Cardiac muscle cell (in vitro differentiated cells and primary cell): ENCODE measurements around the gene RNF217. TPM values are rescaled to one million over a fixed set of nuclear protein-coding genes. Genes with fewer than 3 reads are reported as not detected.
A peak's percentile ranks its signal among the peaks of the same experiment; 100 is the strongest.

Source experiments
- DNase-seq, 2 donors: peaks; one replicate each; pipeline versions ENCODE4 v3.0.0 to v3.0.0-alpha.2; 2010 to 2017; ENCODE audit warnings: low read depth in 1 of 2, low spot score in 1 of 2
- H3K27ac ChIP-seq: fragments of 200-600 bp; sonication (generic); 2 replicates; pipeline ENCODE4 v1.5.1; 2016
- H3K27me3 ChIP-seq: fragments of 200-600 bp; sonication (generic); 2 replicates; pipeline ENCODE4 v1.6.0; 2016; ENCODE audit warnings: control low read depth
- H3K36me3 ChIP-seq: fragments of 200-600 bp; sonication (generic); 2 replicates; pipeline ENCODE4 v1.5.1; 2016; ENCODE audit warnings: control low read depth
- H3K4me1 ChIP-seq: fragments of 200-600 bp; sonication (generic); 2 replicates; pipeline ENCODE4 v1.8.1; 2017; ENCODE audit warnings: low read depth, mild to moderate bottlenecking, mixed run types
- H3K4me3 ChIP-seq: fragments of 200-600 bp; sonication (generic); 2 replicates; pipeline ENCODE4 v1.5.1; 2016; ENCODE audit warnings: mild to moderate bottlenecking
- H3K9me3 ChIP-seq: fragments of 200-600 bp; sonication (generic); 2 replicates; pipeline ENCODE4 v1.5.1; 2017; ENCODE audit warnings: low read depth, mild to moderate bottlenecking, control low read depth
- polyA plus RNA-seq: library from polyadenylated mRNA; unstranded; fragments of >200 nt; fragmentation: Nextera tagmentation; extraction: Ambion mirVana; gene quantifications from 2 replicates; pipeline ENCODE4 v1.2.1, GENCODE V29; 2016
- total RNA-seq: library from RNA; depleted of rRNA; stranded (reverse); fragments of >200 nt; gene quantifications from 2 replicates; pipeline ENCODE4 v1.2.3, GENCODE V29; 2016
- TF ChIP-seq, protein P1 (sequence below): IDR thresholded peaks from 2 replicates; pipeline ENCODE4 v1.5.1; 2012; ENCODE audit warnings: low read depth, mild to moderate bottlenecking, low read length

RNF217 gene
- total and polyA plus RNA-seq, 2 experiments from 2014 or later, result 9.4 to 27.1 TPM

DNA sequence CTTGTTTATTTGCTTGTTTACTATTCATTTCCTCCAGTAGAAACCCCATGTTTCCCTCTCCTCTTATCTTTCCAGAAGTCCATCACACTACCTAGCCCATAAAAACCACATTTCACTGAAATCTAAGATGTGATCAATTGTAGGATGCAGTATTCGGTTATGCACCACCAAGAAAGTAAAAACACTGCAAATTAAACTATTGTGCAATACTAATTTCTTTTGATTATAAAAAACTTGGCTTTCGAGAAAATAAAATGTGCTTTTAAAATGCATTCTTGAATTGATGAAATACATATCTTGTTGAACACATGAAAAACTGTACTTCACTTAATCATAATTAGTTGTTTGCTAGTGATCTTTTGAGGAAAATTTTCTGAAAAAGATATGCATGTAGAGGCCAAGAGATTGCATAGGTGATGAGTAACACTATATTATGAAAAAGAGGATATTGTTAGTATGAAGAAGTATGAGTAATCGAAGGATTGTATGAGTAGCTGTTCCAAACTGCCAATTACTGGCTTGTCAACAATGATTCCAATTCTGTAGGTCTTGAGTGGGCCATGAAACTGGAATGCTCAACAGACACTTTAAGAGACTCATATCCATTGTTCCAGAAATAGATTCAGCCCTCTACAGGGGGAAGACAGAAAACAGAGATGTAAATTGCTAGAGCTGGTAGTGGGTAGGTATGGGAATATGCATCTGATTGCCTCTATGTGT lies 79.7 kb downstream of the RNF217 start:
- Histone ChIP-seq H3K27me3 (no peaks in the 10 kb centered on the region), H3K4me1 (peaks cover 22% of the 10 kb centered on the region), H3K27ac (peak overlapping the region; percentile 24), H3K9me3 (no peaks in the 10 kb centered on the region), H3K36me3 (no peaks in the 10 kb centered on the region), H3K4me3 (no peak overlapping the region)
- DNase-seq, result peak in 1 of 2 donors; percentile 54
- TF ChIP-seq, protein P1, sequence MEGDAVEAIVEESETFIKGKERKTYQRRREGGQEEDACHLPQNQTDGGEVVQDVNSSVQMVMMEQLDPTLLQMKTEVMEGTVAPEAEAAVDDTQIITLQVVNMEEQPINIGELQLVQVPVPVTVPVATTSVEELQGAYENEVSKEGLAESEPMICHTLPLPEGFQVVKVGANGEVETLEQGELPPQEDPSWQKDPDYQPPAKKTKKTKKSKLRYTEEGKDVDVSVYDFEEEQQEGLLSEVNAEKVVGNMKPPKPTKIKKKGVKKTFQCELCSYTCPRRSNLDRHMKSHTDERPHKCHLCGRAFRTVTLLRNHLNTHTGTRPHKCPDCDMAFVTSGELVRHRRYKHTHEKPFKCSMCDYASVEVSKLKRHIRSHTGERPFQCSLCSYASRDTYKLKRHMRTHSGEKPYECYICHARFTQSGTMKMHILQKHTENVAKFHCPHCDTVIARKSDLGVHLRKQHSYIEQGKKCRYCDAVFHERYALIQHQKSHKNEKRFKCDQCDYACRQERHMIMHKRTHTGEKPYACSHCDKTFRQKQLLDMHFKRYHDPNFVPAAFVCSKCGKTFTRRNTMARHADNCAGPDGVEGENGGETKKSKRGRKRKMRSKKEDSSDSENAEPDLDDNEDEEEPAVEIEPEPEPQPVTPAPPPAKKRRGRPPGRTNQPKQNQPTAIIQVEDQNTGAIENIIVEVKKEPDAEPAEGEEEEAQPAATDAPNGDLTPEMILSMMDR, result no peak

DNA sequence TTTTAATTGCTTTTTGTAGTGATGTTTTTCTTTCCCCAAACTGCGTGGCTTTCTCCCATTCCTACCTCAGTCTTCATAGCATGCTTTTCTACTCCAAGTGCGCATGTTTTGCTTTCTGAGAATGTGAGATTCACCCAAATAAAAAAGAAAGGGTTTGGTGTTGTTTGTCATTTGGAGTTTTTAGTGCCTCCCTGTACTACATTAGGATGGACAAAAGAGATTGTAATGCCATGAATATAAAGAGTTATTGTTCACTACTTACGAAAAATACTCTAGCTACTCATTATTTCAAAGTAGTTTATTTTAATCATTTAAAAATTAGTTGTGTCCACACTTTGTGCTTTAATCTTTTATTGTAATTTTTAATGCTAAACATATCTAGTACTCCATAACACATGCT lies 81.8 kb downstream of the RNF217 start:
- Histone ChIP-seq H3K4me3 (no peak overlapping the region), H3K9me3 (no peaks in the 10 kb centered on the region), H3K36me3 (no peaks in the 10 kb centered on the region), H3K4me1 (peaks cover 22% of the 10 kb centered on the region), H3K27ac (no peak overlapping the region), H3K27me3 (no peaks in the 10 kb centered on the region)
- DNase-seq, result no peak
- TF ChIP-seq, protein P1, result no peak

DNA sequence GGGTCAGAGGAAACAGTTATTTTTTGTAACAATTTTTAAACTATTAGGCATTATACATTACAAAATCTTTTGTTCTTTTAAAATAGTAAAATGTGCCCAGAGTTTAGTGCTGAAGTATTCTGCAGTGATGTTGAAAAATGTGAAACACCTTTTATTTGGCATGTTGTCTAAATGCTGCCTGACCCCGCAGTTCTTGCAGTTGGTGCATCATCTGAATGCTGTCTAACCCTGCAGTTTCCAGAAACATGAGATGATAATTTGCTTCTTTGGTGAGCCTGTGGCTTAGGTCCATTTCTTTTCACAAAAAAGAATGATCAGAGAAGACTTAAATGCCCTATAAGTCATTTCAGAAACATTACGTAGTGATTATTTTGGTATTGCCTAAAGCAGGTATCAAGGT lies 82.4 kb downstream of the RNF217 start:
- Histone ChIP-seq H3K27me3 (no peaks in the 10 kb centered on the region), H3K4me1 (peaks cover 22% of the 10 kb centered on the region), H3K4me3 (no peak overlapping the region), H3K9me3 (no peaks in the 10 kb centered on the region), H3K27ac (no peak overlapping the region), H3K36me3 (no peaks in the 10 kb centered on the region)
- no peak for DNase-seq
- TF ChIP-seq, protein P1, result no peak

DNA sequence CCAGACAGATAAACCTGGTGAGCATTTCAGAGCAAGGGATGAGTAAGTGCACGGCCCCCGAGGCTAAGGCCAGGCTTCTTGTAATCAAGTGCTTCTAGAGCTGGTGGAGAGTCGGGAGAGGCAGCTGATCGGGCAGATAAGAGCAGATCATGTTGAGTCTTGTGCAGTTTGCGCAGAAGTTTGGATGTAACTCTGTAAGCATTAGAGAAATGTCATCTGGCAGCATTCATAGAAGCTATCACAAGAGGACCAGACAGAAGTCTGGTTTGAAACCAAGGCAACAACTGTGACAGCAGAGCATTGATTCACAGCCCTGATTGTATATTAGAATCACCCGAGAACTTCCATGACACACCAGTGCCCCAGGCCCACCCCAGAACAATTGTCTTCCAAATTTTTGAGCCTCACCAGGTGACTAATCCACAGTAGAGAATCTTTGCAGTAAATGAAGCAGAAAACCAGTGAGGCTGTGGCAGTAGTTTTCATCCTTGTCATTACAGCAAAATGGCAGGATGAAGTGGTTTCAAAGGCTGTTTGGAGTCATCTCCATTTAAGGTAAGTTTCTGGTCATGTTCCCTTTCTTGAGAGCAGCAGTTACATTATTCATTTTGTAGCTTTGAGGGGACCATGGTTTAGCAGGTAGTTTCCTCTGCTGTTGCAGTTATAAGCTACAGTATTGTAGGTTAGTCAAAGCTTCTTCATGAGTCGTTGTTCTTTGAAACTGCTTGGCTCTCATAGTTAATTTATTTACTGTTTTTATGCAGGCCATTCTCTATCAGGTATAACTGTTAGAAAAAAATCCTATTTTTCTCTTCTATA lies 84.1 kb downstream of the RNF217 start:
- no peaks in the 10 kb centered on the region for H3K36me3 ChIP-seq
- TF ChIP-seq, protein P1, result no peak
- peaks cover 17% of the 10 kb centered on the region for H3K4me1 ChIP-seq
- no peaks in the 10 kb centered on the region for H3K9me3 ChIP-seq
- no peaks in the 10 kb centered on the region for H3K27me3 ChIP-seq
- H3K27ac ChIP-seq, result no peak overlapping the region
- no peak for DNase-seq
- H3K4me3 ChIP-seq, result no peak overlapping the region

DNA sequence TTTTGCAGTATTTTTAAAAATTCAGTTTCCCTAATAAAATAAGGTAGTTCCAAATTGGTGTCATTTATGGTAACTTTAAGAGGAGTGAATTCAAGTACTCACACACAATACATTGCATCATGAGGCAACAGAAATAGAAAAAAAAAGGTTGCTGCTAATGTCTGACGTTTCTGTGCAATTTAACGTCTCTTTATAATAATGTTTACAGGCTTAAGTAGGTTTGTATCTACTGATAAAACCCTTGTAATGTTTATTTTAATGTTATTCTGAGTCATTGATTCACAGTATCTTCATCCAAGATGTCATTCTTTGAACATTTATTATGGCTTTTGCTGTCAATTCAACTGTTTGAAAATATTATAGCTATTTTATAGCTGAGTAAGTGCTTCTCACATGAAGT lies 86.0 kb downstream of the RNF217 start:
- no peaks in the 10 kb centered on the region for H3K4me1 ChIP-seq
- H3K36me3 ChIP-seq, result no peaks in the 10 kb centered on the region
- TF ChIP-seq, protein P1, result no peak
- H3K27ac ChIP-seq, result no peak overlapping the region
- H3K4me3 ChIP-seq, result no peak overlapping the region
- DNase-seq, result no peak
- no peaks in the 10 kb centered on the region for H3K27me3 ChIP-seq
- H3K9me3 ChIP-seq, result no peaks in the 10 kb centered on the region
